WI38 (cell line): ENCODE data around the gene SAE1.
A peak's percentile ranks its signal among the peaks of the same experiment; 100 is the strongest.

Experiments used
- H3K4me3 ChIP-seq: 2 replicates; pipeline ENCODE4 v1.5.1; 2011; ENCODE audit warnings: low read depth, mild to moderate bottlenecking, control low read depth, low read length
- CTCF ChIP-seq: IDR thresholded peaks from 2 replicates; pipeline ENCODE4 v1.5.1; 2012; ENCODE audit warnings: low read depth, mild to moderate bottlenecking, control low read depth, low read length

SAE1 gene

DNA sequence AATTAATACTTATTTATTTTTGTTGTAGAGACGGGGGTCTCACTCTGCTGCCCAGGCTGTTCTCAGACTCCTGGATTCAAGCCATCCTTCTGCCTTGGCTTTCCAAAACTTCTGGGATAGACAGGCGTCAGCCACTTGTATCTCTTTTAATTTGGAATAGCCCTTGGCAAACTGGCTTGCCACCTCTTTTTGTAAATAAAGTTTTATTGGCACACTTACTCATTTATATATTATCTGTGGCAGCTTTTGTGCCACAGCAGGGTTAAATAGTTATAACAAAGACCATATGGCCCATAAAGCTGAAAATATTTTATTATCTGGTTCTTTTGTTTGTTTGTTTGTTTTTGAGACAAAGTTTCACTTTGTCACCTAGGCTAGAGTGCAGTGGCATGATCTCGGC is 69.9 kb downstream of the SAE1 start:
- H3K4me3 ChIP-seq: no peak overlapping the region
- TF ChIP-seq CTCF: no peak

DNA sequence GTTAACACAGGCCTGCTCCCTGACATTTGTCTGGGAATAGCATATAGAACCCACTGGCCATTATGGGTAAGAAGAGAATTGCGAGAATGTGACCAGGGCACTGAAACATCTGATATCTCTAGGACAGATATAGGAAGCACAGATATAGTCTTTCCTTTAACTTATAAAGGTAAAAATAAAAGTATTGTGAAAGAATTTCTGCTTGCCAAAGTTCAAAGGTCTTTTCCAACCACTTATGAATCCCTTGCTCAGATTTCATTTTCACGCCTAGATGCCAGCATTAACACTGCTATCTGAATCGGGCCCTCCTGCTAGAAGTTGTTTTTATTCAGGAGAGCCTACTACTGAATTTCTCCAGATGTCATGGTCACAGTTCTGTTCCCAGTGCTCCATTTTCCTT is 72.6 kb downstream of the SAE1 start:
- H3K4me3 ChIP-seq: no peak overlapping the region
- no peak for TF ChIP-seq CTCF

DNA sequence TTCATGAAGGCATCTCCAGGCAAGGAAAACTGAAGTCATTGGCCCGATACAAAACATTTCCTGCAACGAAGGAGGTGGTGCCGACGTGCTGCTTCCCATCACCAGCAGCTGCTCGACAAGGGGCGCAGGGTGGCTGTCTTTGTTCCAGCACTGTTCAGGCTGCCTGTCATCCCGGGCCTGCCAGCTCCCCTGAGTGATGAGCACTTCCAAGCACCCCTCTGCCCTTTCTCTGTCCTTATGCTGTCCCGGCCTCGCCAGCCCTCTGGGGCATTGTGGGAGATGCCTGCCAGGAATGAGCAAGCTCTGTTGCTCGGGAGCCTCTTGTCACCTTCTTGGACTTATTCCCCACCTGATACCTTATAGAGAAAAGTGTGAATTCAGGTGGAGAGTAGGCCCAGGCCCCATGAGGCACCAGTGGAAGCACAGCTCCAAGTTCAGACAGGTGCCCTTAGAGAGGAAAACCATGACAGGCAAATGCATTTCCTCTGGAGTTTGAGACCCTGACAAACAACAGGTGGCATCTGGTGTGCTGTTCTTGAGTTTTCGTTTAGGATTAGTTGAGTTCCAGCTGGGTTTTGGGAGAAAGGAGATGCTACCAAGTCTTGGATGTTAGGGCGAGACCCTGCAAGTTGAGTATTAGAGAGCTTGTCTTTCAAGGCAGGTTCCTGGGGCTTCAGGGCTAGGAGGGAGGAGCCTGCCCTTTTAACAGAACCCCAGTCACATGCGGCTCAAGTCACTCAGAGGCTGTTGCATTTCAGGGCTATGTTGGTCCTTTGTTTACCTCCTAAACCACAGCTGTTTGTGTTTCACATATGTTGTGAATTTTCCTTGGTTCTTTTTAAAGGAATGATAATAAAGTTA is 78.9 kb downstream of the SAE1 start:
- TF ChIP-seq CTCF: no peak
- H3K4me3 ChIP-seq: no peak overlapping the region

GRCh38 chr19:47210180-47210490 is 79.5 kb downstream of the SAE1 start:
- TF ChIP-seq CTCF: no peak
- no peak overlapping the region for H3K4me3 ChIP-seq

DNA sequence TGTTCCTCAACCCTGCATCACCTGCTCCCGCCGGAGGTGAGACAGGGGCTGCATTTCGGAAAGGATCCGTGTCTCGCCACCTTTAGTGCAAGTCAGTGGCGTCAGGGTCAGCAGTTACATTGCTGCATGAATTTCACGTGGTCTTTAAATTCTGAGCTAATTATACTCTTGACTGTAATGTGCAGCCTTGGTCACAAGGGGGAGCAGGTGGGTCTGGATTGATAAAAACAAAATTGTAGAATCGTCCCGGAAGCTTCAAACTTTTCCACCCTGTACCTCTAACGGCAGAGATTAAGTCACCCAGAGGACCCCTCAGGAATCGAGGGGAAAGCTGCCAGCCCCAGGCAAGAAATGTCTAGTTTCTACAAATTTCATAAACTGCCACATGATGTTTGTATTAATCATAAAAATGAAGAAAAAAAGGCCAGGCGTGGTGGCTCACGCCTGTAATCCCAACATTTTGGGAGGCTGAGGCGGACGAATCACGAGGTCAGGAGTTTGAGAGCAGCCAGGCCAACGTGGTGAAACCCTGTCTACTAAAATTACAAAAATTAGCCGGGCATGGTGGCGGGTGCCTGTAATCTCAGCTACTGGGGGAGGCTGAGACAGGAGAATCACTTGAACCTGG is 80.2 kb downstream of the SAE1 start:
- H3K4me3 ChIP-seq: no peak overlapping the region
- peak; percentile 66 for TF ChIP-seq CTCF

DNA sequence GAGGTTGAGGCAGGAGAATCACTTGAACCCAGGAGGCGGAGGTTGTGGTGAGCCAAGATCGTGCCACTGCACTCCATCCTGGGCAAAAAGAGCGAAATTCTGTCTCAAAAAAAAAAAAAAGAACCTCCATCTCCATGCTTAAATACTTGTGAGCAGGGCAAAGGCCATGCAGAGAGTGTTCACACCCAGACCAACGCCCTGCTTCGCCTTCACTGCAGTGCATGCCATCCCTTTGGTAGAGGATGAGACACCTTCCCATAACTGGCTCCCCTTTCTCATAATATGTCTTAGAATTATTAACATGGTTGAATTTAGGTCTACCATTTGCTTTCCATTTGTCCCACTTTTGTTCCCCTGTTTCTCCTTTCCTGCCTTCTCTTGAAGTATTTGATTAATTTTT is 84.9 kb downstream of the SAE1 start:
- no peak overlapping the region for H3K4me3 ChIP-seq
- TF ChIP-seq CTCF: no peak

GRCh38 chr19:47221080-47221841 is 90.6 kb downstream of the SAE1 start:
- TF ChIP-seq CTCF: no peak
- no peak overlapping the region for H3K4me3 ChIP-seq
